LNCaP clone FGC (cell line): Measurements from ENCODE around the gene CELF2.
A peak's percentile ranks its signal among the peaks of the same experiment; 100 is the strongest.

Source experiments
- DNase-seq: peaks from one replicate; pipeline ENCODE4 v3.0.0-alpha.2; 2011; ENCODE audit warnings: low read depth
- H3K4me3 ChIP-seq: 2 replicates; pipeline ENCODE4 v1.5.1; 2011; ENCODE audit warnings: mild to moderate bottlenecking, low read depth, low read length, control low read depth
- TF ChIP-seq, protein P1 (sequence below): IDR thresholded peaks from 2 replicates; pipeline ENCODE4 v1.5.1; 2012; ENCODE audit warnings: mild to moderate bottlenecking; ENCODE audit not compliant: control insufficient read depth, insufficient read depth; ENCODE audit errors: extremely low read depth

Gene CELF2

DNA sequence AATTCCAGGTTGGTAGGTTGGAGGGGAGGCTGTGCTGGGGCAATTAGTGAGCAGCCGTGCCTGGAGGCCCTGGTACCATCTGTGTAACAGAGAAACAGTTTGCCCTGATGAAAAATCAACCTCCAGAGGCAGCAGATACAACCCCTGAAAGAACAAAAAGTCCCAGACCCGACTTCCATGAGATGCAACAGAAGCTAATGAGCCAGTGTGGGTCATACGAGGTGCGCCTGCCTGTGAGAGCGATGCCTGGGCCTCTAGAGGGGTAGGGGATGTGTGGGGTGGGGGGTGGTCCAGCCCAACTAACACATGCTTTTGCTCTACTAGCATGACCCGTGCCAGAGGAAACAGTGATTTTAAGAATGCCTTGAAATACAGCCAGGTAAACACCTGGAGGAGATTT lies 39.3 kb downstream of the CELF2 start:
- no peak for DNase-seq
- H3K4me3 ChIP-seq: no peak overlapping the region
- TF ChIP-seq, protein P1, sequence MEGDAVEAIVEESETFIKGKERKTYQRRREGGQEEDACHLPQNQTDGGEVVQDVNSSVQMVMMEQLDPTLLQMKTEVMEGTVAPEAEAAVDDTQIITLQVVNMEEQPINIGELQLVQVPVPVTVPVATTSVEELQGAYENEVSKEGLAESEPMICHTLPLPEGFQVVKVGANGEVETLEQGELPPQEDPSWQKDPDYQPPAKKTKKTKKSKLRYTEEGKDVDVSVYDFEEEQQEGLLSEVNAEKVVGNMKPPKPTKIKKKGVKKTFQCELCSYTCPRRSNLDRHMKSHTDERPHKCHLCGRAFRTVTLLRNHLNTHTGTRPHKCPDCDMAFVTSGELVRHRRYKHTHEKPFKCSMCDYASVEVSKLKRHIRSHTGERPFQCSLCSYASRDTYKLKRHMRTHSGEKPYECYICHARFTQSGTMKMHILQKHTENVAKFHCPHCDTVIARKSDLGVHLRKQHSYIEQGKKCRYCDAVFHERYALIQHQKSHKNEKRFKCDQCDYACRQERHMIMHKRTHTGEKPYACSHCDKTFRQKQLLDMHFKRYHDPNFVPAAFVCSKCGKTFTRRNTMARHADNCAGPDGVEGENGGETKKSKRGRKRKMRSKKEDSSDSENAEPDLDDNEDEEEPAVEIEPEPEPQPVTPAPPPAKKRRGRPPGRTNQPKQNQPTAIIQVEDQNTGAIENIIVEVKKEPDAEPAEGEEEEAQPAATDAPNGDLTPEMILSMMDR: no peak

DNA sequence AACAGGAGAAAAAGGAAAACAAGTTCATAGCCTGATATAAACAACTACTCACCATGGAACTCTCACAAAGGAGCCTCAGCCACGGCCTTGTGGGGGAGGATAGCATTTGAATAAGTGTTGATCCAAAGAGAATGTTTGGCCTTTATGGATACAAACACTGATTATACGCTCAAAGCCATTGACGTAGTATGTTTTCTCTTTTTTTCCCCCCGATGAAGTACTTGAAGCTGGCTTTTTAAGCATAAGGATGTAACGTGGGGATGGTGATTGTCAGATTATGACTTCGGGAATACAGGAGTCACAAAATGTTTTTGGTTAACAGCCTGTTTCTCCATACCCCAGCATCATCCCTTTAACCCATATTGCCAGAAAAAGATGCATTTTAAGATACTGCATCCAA lies 39.8 kb downstream of the CELF2 start:
- H3K4me3 ChIP-seq: no peak overlapping the region
- no peak for DNase-seq
- TF ChIP-seq, protein P1: no peak

DNA sequence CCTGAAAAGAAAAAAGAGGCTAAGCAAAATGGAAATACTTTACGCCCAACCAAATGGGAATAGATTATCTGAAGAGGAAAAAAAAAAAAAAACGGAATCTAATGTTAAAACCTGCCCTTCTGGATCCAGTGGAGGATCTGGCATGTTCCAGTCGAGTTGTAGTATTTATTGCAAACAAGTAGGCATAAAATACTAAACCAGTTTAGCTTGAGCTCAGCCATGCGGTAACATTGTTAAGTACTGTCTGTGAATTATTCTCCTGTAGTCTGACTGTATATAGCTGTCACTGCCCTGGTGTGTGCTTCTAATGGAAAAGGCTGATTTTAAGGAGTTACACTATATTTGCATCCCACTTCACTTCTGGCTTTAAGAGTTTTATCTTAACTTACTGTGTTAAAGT lies 40.3 kb downstream of the CELF2 start:
- TF ChIP-seq, protein P1: no peak
- peak; percentile 6 for DNase-seq
- no peak overlapping the region for H3K4me3 ChIP-seq

DNA sequence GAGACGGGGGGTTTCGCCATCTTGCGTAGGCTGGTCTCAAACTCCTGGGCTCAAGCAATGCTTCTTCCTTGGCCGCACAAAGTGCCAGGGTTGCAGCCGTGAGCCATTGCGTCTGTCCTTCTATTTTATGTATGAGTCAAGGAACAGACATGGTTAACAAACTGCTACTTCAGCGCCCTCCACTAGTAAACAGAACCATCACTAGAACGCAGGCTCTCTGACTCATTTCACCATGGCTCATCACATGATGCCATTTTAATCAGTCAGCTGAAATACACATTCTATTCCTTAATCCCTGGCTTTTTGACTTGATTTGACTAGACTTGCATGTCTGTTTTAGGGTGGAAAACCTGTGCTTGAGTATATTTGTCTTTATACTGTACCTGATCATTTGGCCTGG lies 41.3 kb downstream of the CELF2 start:
- TF ChIP-seq, protein P1: no peak
- DNase-seq: no peak
- H3K4me3 ChIP-seq: no peak overlapping the region

DNA sequence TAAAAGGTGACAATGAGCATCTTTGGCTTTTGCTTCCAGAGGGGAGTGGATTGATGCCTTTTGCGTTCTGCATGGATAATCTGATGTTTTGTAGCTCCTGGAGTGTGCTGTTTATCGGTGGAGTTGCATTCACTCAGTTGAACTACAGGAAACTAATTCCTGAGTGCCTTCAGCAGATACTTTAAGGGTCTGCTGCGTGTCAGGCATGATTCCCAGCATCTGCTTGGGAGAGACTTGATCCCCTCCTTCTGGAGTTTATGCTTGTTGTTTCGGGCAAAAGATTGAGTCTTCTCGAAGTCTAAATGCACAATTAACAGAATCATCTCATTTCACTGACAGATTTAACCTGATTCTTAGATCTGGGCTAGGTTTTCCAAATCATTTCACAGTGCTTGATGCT lies 46.2 kb downstream of the CELF2 start:
- no peak for DNase-seq
- TF ChIP-seq, protein P1: no peak
- H3K4me3 ChIP-seq: no peak overlapping the region

DNA sequence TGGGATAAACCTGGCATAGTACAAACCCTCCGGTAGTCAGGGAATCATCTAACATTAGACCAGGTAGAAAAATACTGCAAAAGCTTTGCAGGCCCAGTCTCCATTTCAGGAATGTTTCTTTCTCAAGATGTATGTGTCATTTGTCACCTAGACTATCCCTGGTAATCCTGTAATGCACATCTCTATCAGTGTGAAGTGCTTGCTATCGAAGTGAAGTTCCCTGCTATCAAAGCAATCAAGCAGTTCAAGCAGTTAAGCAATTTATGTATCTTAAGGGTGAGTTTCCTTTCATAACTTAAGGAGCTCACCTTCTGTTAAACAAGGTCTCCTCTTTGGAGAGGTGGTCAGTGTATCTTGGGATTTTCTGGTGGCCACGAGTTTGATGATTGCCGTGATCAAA lies 47.2 kb downstream of the CELF2 start:
- DNase-seq: no peak
- H3K4me3 ChIP-seq: no peak overlapping the region
- TF ChIP-seq, protein P1: no peak

DNA sequence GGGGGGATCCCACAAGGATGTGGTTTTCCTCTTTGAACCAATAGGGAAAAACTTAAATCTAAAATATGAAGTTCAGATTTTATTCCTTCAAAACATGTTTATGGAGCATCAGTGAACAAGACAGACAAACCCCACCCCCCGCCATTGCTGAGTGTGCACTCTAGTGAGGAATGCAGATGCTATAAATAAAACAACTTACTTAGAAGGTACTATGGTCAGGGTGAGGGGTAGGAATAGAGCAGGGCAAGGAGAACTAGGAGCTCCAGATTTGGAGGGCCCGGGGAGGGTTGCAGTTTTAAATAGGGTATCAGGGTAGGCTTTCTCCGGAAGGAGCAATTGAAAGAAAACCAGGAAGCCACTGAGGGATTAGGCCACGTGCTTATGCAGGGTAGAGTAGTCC lies 47.9 kb downstream of the CELF2 start:
- no peak for DNase-seq
- H3K4me3 ChIP-seq: no peak overlapping the region
- TF ChIP-seq, protein P1: no peak
